ENCODE measurements around the gene NDST4. TPM values are rescaled to one million over a fixed set of nuclear protein-coding genes. Genes with fewer than 3 reads are reported as not detected.

Gene NDST4
- total and polyA plus RNA-seq, 8 donors = 0.19 to 5.1 (median 0.61) TPM; not detected in 3

GRCh38 chr4:115117651-115118050 is 4.2 kb upstream of the NDST4 start:
- no peaks in the 10 kb centered on the region for H3K36me3 ChIP-seq
- H3K4me3 ChIP-seq = no peak overlapping the region
- intact Hi-C loops (cut with DNase I; ENCODE audit: low total_unique reads) = no loop called here
- H3K27ac ChIP-seq = no peak overlapping the region
- no peak for DNase-seq
- 53 to 64% (median 55%) methylated on average over 3 of the region's 3 CpGs for WGBS, 5 donors
- no peak for TF ChIP-seq POLR2A (IDR thresholded peaks at IDR 0.05)
- TF ChIP-seq EP300 (IDR thresholded peaks at IDR 0.05) = no peak
- TF ChIP-seq CTCF (IDR thresholded peaks at IDR 0.05) = no peak
- no peak for TF ChIP-seq POLR2AphosphoS5 (IDR thresholded peaks at IDR 0.05)
- no peaks in the 10 kb centered on the region for H3K27me3 ChIP-seq
- no peaks in the 10 kb centered on the region for H3K9me3 ChIP-seq
- peaks cover 0 to 13% (median 3%) of the 10 kb centered on the region in 4 donors for H3K4me1 ChIP-seq

- intact Hi-C loops (cut with DNase I; ENCODE audit: low total_unique reads) = no loop called here
- peak in 1 of 2 donors; percentile 69 for DNase-seq
- Histone ChIP-seq H3K4me3 (no peak overlapping the region), H3K27ac (no peak overlapping the region), H3K36me3 (no peaks in the 10 kb centered on the region), H3K9me3 (no peaks in the 10 kb centered on the region), H3K27me3 (no peaks in the 10 kb centered on the region), H3K4me1 (peaks cover 0 to 13% (median 3%) of the 10 kb centered on the region in 4 donors)
- 24 to 53% (median 47%) methylated on average over 4 of the region's 4 CpGs for WGBS, 5 donors
- TF ChIP-seq CTCF (IDR thresholded peaks at IDR 0.05) = no peak
- TF ChIP-seq EP300 (IDR thresholded peaks at IDR 0.05) = no peak
- no peak for TF ChIP-seq POLR2A (IDR thresholded peaks at IDR 0.05)
- no peak for TF ChIP-seq POLR2AphosphoS5 (IDR thresholded peaks at IDR 0.05)
These were observed 2.9 kb downstream of the NDST4 start for GRCh38 chr4:115110191-115111181.

GRCh38 chr4:115108850-115109249 is 4.6 kb downstream of the NDST4 start:
- intact Hi-C loops (cut with DNase I; ENCODE audit: low total_unique reads) = no loop called here
- Histone ChIP-seq H3K36me3 (no peaks in the 10 kb centered on the region), H3K27ac (no peak overlapping the region), H3K4me3 (no peak overlapping the region), H3K9me3 (no peaks in the 10 kb centered on the region), H3K27me3 (no peaks in the 10 kb centered on the region), H3K4me1 (peaks cover 0 to 8% (median 3%) of the 10 kb centered on the region in 4 donors)
- TF ChIP-seq POLR2A (IDR thresholded peaks at IDR 0.05) = no peak
- no peak for TF ChIP-seq EP300 (IDR thresholded peaks at IDR 0.05)
- no peak for TF ChIP-seq CTCF (IDR thresholded peaks at IDR 0.05)
- TF ChIP-seq POLR2AphosphoS5 (IDR thresholded peaks at IDR 0.05) = no peak
- no peak for DNase-seq

- Histone ChIP-seq H3K36me3 (no peaks in the 10 kb centered on the region), H3K9me3 (no peaks in the 10 kb centered on the region), H3K27ac (no peak overlapping the region), H3K4me1 (no peaks in the 10 kb centered on the region), H3K27me3 (no peaks in the 10 kb centered on the region), H3K4me3 (no peak overlapping the region)
- DNase-seq = no peak
- TF ChIP-seq CTCF (IDR thresholded peaks at IDR 0.05) (no peak), POLR2AphosphoS5 (IDR thresholded peaks at IDR 0.05) (no peak), POLR2A (IDR thresholded peaks at IDR 0.05) (no peak), EP300 (IDR thresholded peaks at IDR 0.05) (no peak)
- intact Hi-C loops (cut with DNase I; ENCODE audit: low total_unique reads) = no loop called here
These were observed 6.0 kb downstream of the NDST4 start for GRCh38 chr4:115107411-115107810.

All from stomach (tissue), 9 donors.